Renal cortex interstitium (tissue), 11 donors: Measurements from ENCODE around the gene TYW1B. TPM values are rescaled to one million over a fixed set of nuclear protein-coding genes. Genes with fewer than 3 reads are reported as not detected.
"Not testable (repeated sequence)": the region's sequence is repeated elsewhere in the genome, so short reads cannot be mapped to it uniquely, and the experiment has no call there.

Experiments used
- DNase-seq, 11 donors: peaks; one replicate each; pipeline ENCODE4 v3.0.0-alpha.2; 2013; ENCODE audit warnings: low read depth in 9 of 11, low spot score in 4 of 11; ENCODE audit errors: extremely low read depth in 1 of 11
- polyA plus RNA-seq, 3 donors: library from polyadenylated mRNA; unstranded; fragments of 120-200 nt; gene quantifications; one replicate each; pipeline ENCODE4 v1.2.1, GENCODE V29; 2013; ENCODE audit not compliant: insufficient read length in 3 of 3

The TYW1B gene
- polyA plus RNA-seq, 3 donors = 3.8 to 6.8 (median 4.2) TPM

DNA sequence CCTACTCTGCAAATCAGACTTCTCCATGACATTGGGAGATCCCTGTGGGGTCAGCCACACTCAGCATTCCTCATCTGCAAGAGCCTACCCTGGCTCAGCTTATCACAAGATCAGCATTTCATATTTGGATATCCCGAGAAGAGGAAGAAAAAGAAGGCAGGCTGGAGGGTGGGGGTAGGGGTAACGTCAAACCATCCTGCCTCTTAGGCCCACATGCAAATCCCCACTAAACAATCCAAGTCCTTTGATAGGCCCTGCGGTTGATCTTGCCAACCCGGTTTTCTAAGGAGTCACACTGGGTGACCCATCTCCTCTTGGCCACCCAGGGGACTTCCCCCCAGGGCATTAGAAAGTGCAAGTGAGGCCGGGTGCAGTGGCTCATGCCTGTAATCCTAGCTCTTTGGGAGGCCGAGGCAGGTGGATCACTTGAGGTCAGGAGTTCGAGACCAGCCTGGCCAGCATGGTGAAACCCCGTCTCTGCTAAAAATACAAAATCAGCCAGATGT lies 287.8 kb downstream of the TYW1B start:
- no peak for DNase-seq

GRCh38 chr7:72539702-72540101 lies 288.3 kb downstream of the TYW1B start:
- no peak for DNase-seq

DNA sequence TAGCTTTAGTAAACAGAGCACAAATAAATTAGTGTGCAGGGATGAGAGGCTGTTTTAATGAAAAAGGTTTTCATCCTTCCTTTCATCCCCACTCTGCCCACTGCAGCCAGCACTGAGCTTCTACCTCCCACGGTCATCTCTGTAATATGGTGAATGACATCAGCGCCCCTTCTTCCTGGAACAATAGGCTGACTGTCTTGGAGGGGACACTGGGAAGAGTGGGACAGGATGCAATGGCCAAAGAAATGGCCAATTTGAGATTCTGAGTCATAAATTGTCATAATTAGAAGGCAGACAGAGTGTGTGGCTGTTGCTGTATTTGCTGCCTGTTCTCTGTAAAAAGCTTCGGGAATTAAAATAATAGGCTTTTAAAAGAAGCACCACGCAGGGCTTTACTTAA lies 289.1 kb downstream of the TYW1B start:
- DNase-seq = no peak

- no peak for DNase-seq
Measured at GRCh38 chr7:72538147-72538546, 289.9 kb downstream of the TYW1B start.

DNA sequence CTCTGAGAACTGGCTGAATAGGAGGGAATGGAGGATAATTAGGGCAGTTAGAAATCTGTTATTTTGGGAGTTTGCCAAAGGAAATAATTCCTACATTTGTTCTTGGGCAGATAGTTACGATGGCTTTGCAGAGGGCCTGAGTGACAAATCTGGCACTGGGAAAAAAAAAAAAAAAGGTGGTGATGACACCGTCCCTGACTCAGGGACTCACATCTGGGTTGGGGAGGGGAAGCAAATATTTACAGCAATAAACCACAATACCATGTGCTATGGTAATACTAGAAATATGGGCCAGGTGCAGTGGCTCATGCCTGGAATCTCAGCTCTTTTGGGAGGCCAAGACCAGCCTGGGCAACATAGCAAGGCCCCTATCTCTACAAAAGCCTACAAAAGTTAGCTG lies 292.0 kb downstream of the TYW1B start:
- DNase-seq = not testable (repeated sequence)

DNA sequence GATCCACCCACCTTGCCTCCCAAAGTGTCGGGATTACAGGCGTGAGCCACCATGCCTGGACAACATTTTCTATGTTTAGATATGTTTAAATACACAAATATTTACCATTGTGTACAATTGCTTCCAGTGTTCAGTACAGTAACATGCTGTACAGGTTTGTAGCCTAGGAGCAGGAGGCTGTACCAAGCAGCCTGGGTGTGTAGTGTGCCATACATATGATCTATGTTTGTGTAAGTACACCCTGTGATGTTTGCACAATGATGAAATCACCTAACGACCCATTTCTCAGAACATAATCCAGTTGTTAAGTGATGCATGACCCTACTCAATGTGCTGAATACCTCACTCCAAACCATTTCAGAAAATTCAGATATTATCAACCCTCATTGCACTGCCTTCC lies 297.0 kb downstream of the TYW1B start:
- not testable (repeated sequence) for DNase-seq

Other genes starting within 250 kb of the TYW1B start
- 10 to 100 TPM; 38.4 to 49.2 (median 48.1) TPM for gene POM121, start 96.9 kb upstream of the TYW1B start, polyA plus RNA-seq
- gene TRIM74, start 141.3 kb upstream of the TYW1B start, polyA plus RNA-seq = 1 to 10 TPM; 1.3 to 3.4 (median 1.9) TPM
- under 1 TPM; 0.20 to 0.83 (median 0.32) TPM for gene SPDYE8, start 201.6 kb upstream of the TYW1B start, polyA plus RNA-seq
- gene SPDYE11, start 229.7 kb upstream of the TYW1B start, polyA plus RNA-seq = under 1 TPM; 0.32 to 0.83 (median 0.47) TPM